Liver (tissue), 9 donors: ENCODE measurements around the gene SERPINA9. TPM values are rescaled to one million over a fixed set of nuclear protein-coding genes. Genes with fewer than 3 reads are reported as not detected.

Experiments used
- DNase-seq: peaks from one replicate; pipeline ENCODE4 v3.0.0-alpha.2; 2017; ENCODE audit warnings: low spot score
- H3K27ac ChIP-seq, 2 donors: one replicate each; pipeline ENCODE4 v1.7.0; 2013; ENCODE audit warnings: inconsistent platforms in 2 of 2, low read length in 2 of 2, control low read depth in 1 of 2, low read depth in 1 of 2, mild to moderate bottlenecking in 1 of 2
- H3K27me3 ChIP-seq, 4 donors: one replicate each; pipeline versions ENCODE4 v1.6.1 to v1.7.0; 2013; ENCODE audit warnings: low read length in 3 of 4, inconsistent platforms in 1 of 4, mild to moderate bottlenecking in 1 of 4, moderate library complexity in 1 of 4; ENCODE audit not compliant: control insufficient read depth in 4 of 4, insufficient read depth in 4 of 4
- H3K36me3 ChIP-seq, 4 donors: one replicate each; pipeline versions ENCODE4 v1.6.1 to v1.7.0; 2013; ENCODE audit warnings: low read length in 3 of 4, mild to moderate bottlenecking in 3 of 4, low read depth in 1 of 4, moderate library complexity in 1 of 4; ENCODE audit not compliant: control insufficient read depth in 4 of 4, insufficient read depth in 3 of 4
- H3K4me1 ChIP-seq, 4 donors: one replicate each; pipeline versions ENCODE4 v1.6.1 to v1.7.0; 2013; ENCODE audit warnings: low read length in 3 of 4, mild to moderate bottlenecking in 3 of 4, moderate library complexity in 1 of 4; ENCODE audit not compliant: control insufficient read depth in 4 of 4, insufficient read depth in 4 of 4
- H3K4me3 ChIP-seq, 3 donors: one replicate each; pipeline versions ENCODE4 v1.6.1 to v1.7.0; 2013; ENCODE audit warnings: low read length in 3 of 3, control low read depth in 1 of 3, low read depth in 1 of 3, mild to moderate bottlenecking in 1 of 3
- H3K9ac ChIP-seq, 2 donors: one replicate each; pipeline ENCODE4 v1.7.0; 2013; ENCODE audit warnings: low read length in 2 of 2, mild to moderate bottlenecking in 2 of 2, moderate library complexity in 2 of 2, control low read depth in 1 of 2, low read depth in 1 of 2
- H3K9me3 ChIP-seq, 4 donors: one replicate each; pipeline versions ENCODE4 v1.6.1 to v1.7.0; 2013; ENCODE audit warnings: low read length in 3 of 4; ENCODE audit not compliant: control insufficient read depth in 4 of 4
- ATF3 ChIP-seq: IDR thresholded peaks from 2 replicates; pipeline ENCODE4 v1.6.1; 2016; ENCODE audit warnings: antibody characterized with exemption
- CTCF ChIP-seq: fragments of 150-350 bp; IDR thresholded peaks from 2 replicates; pipeline ENCODE4 v1.5.1; 2017; ENCODE audit warnings: improper control_type of control experiment, low read depth, low read length; ENCODE audit not compliant: missing input control
- FOXA1 ChIP-seq: IDR thresholded peaks from 2 replicates; pipeline ENCODE4 v1.6.1; 2016; ENCODE audit warnings: antibody characterized with exemption
- FOXA2 ChIP-seq: IDR thresholded peaks from 2 replicates; pipeline ENCODE4 v1.6.1; 2016; ENCODE audit warnings: antibody characterized with exemption
- GABPA ChIP-seq, 2 donors: IDR thresholded peaks in 1 of 2; conservative IDR thresholded peaks in 1 of 2; 2 replicates each; pipeline ENCODE4 v1.6.1; 2016; ENCODE audit warnings: antibody characterized with exemption in 2 of 2, mild to moderate bottlenecking in 1 of 2, moderate library complexity in 1 of 2
- HNF4G ChIP-seq: IDR thresholded peaks from 2 replicates; pipeline ENCODE4 v1.6.1; 2016; ENCODE audit warnings: antibody characterized with exemption
- JUND ChIP-seq, 2 donors: IDR thresholded peaks; 2 replicates each; pipeline ENCODE4 v1.6.1; 2016; ENCODE audit warnings: antibody characterized with exemption in 2 of 2
- MAX ChIP-seq: IDR thresholded peaks from 2 replicates; pipeline ENCODE4 v1.6.1; 2016; ENCODE audit warnings: antibody characterized with exemption
- NR2F2 ChIP-seq: IDR thresholded peaks from 2 replicates; pipeline ENCODE4 v1.6.1; 2016; ENCODE audit warnings: antibody characterized with exemption
- RAD21 ChIP-seq, 2 donors: IDR thresholded peaks; 2 replicates each; pipeline ENCODE4 v1.6.1; 2016; ENCODE audit warnings: antibody characterized with exemption in 2 of 2, mild to moderate bottlenecking in 2 of 2
- REST ChIP-seq: IDR thresholded peaks from 2 replicates; pipeline ENCODE4 v1.6.1; 2016; ENCODE audit warnings: antibody characterized with exemption, mild to moderate bottlenecking
- RXRA ChIP-seq, 2 donors: IDR thresholded peaks; 2 replicates each; pipeline ENCODE4 v1.6.1; 2017 to 2018; ENCODE audit warnings: antibody characterized with exemption in 2 of 2, mild to moderate bottlenecking in 1 of 2
- SP1 ChIP-seq: IDR thresholded peaks from 2 replicates; pipeline ENCODE4 v1.6.1; 2018; ENCODE audit warnings: antibody characterized with exemption, mild to moderate bottlenecking
- TAF1 ChIP-seq: conservative IDR thresholded peaks from 2 replicates; pipeline ENCODE4 v1.6.1; 2016; ENCODE audit warnings: antibody characterized with exemption, mild to moderate bottlenecking
- YY1 ChIP-seq: IDR thresholded peaks from 2 replicates; pipeline ENCODE4 v1.6.1; 2016; ENCODE audit warnings: antibody characterized with exemption, mild to moderate bottlenecking
- ZBTB33 ChIP-seq: IDR thresholded peaks from 2 replicates; pipeline ENCODE4 v1.6.1; 2016; ENCODE audit warnings: antibody characterized with exemption
- WGBS: extraction: QIAGEN DNeasy Blood & Tissue Kit; methylation state at CpG from one replicate; pipeline ENCODE4 v1.1.7; 2013; 5-methylcytosine and 5-hydroxymethylcytosine counted together
- polyA plus RNA-seq, 2 donors: library from polyadenylated mRNA; stranded (reverse) in 1 of 2; unstranded in 1 of 2; fragments of 200-250 nt in 1 of 2; fragments of >200 nt in 1 of 2; fragmentation: Nextera tagmentation in 1 of 2; extraction: Ambion mirVana in 1 of 2; gene quantifications; one replicate each; pipeline versions ENCODE4 v1.2.1 to v1.2.3, GENCODE V29; 2013 to 2015
- total RNA-seq, 2 donors: library from RNA; depleted of rRNA; stranded (reverse); fragments of >200 nt; gene quantifications; one replicate each; pipeline ENCODE4 v1.2.3, GENCODE V29; 2014
- donor health status: healthy.
- donor health status: healthy.
- donor health status: healthy.
- donor health status: healthy.
- donor health status: healthy.

Gene SERPINA9
- total and polyA plus RNA-seq, 4 donors: not detected

- WGBS: 95% methylated on average over 8 of the region's 8 CpGs
- Histone ChIP-seq H3K9ac (no peak overlapping the region), H3K9me3 (no peaks in the 10 kb centered on the region), H3K36me3 (no peaks in the 10 kb centered on the region), H3K4me1 (peaks cover 6 to 25% (median 15%) of the 10 kb centered on the region in 4 donors), H3K4me3 (no peak overlapping the region), H3K27ac (no peak overlapping the region), H3K27me3 (no peaks in the 10 kb centered on the region)
- no peak for DNase-seq
- TF ChIP-seq FOXA2: no peak
- no peak for TF ChIP-seq RAD21 (IDR thresholded peaks at IDR 0.05)
- no peak for TF ChIP-seq GABPA (IDR thresholded peaks at IDR 0.05 in 1 of 2, conservative IDR thresholded peaks at IDR 0.05 in 1 of 2)
- no peak for TF ChIP-seq ZBTB33
- TF ChIP-seq CTCF: no peak
- no peak for TF ChIP-seq YY1
- no peak for TF ChIP-seq RXRA (IDR thresholded peaks at IDR 0.05)
- TF ChIP-seq MAX: no peak
- TF ChIP-seq FOXA1: no peak
- TF ChIP-seq TAF1: no peak
- TF ChIP-seq NR2F2: no peak
- TF ChIP-seq ATF3: no peak
- TF ChIP-seq JUND (IDR thresholded peaks at IDR 0.05): no peak
These were observed 29.6 kb upstream of the SERPINA9 start for GRCh38 chr14:94505641-94506040.

GRCh38 chr14:94505206-94505605 is 29.2 kb upstream of the SERPINA9 start:
- Histone ChIP-seq H3K4me3 (no peak overlapping the region), H3K36me3 (no peaks in the 10 kb centered on the region), H3K9me3 (no peaks in the 10 kb centered on the region), H3K27me3 (no peaks in the 10 kb centered on the region), H3K9ac (no peak overlapping the region), H3K4me1 (peaks cover 6 to 30% (median 19%) of the 10 kb centered on the region in 4 donors), H3K27ac (no peak overlapping the region)
- TF ChIP-seq ZBTB33 (no peak), CTCF (no peak), TAF1 (no peak), REST (no peak), SP1 (no peak), FOXA2 (no peak), RAD21 (IDR thresholded peaks at IDR 0.05) (no peak), MAX (no peak), HNF4G (no peak), ATF3 (no peak), RXRA (IDR thresholded peaks at IDR 0.05) (no peak), JUND (IDR thresholded peaks at IDR 0.05) (no peak)
- no peak for DNase-seq
- WGBS: 93% methylated on average over 4 of the region's 4 CpGs
